Panc1 (cell line): ENCODE measurements around the gene MAP2K5.

Experiments
- SIN3A ChIP-seq: IDR thresholded peaks from 2 replicates; pipeline ENCODE4 v1.6.1; 2012; ENCODE audit warnings: low read depth, mild to moderate bottlenecking, low read length, moderate library complexity, borderline replicate concordance; ENCODE audit not compliant: insufficient read depth
- TCF7L2 ChIP-seq: IDR thresholded peaks from 2 replicates; pipeline ENCODE4 v1.6.1; 2011; ENCODE audit warnings: mild to moderate bottlenecking, low read depth, low read length, inconsistent platforms
- TF ChIP-seq, protein P1 (sequence below): fragments of 450-650 bp; IDR thresholded peaks from 2 replicates; pipeline ENCODE4 v1.5.1; 2017; ENCODE audit warnings: mild to moderate bottlenecking
- TF ChIP-seq, protein P2 (sequence below), 2 experiments: IDR thresholded peaks; 2 replicates each; pipeline ENCODE4 v1.6.1; 2011 to 2012; ENCODE audit warnings: low read depth in 2 of 2, control low read depth in 1 of 2, low read length in 1 of 2, mild to moderate bottlenecking in 1 of 2, moderate library complexity in 1 of 2; ENCODE audit not compliant: insufficient read depth in 1 of 2

DNA sequence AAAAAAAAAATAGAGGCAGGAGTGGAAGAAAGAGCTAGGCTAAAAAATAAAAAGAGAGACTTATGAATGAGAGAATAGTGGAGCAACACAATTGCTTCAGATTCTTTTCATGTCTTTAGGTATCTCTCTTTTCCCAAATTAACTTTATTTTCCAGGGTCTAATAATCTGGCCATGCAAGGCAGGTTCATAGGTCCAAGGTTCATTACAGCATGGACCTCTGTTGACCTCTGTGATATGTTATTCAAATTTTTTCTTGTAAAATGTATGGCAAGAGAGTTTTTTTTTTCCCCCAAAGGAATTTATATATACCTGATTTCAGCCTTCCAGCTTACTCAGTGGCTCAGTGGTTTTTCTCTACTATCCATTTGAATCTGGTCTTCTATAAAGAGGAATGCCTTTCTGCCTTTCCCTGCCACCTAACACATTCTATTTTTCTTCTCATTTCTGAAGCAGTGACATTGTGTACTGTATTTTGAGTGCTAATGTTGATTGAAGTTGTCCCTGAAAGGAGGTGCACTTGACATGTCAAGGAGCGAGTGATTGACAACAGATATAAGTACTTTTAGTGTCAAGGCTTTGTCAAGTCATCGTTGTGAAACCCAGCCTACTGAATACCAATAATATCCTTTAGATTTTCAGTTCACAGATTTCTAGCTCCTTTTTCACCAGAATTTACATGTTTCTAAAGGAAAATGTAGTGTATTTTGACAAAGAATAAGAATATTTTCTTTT, 118.5 kb downstream of the MAP2K5 start:
- TF ChIP-seq, protein P1, sequence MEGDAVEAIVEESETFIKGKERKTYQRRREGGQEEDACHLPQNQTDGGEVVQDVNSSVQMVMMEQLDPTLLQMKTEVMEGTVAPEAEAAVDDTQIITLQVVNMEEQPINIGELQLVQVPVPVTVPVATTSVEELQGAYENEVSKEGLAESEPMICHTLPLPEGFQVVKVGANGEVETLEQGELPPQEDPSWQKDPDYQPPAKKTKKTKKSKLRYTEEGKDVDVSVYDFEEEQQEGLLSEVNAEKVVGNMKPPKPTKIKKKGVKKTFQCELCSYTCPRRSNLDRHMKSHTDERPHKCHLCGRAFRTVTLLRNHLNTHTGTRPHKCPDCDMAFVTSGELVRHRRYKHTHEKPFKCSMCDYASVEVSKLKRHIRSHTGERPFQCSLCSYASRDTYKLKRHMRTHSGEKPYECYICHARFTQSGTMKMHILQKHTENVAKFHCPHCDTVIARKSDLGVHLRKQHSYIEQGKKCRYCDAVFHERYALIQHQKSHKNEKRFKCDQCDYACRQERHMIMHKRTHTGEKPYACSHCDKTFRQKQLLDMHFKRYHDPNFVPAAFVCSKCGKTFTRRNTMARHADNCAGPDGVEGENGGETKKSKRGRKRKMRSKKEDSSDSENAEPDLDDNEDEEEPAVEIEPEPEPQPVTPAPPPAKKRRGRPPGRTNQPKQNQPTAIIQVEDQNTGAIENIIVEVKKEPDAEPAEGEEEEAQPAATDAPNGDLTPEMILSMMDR, result no peak
- no peak for TF ChIP-seq SIN3A
- TF ChIP-seq, protein P2, sequence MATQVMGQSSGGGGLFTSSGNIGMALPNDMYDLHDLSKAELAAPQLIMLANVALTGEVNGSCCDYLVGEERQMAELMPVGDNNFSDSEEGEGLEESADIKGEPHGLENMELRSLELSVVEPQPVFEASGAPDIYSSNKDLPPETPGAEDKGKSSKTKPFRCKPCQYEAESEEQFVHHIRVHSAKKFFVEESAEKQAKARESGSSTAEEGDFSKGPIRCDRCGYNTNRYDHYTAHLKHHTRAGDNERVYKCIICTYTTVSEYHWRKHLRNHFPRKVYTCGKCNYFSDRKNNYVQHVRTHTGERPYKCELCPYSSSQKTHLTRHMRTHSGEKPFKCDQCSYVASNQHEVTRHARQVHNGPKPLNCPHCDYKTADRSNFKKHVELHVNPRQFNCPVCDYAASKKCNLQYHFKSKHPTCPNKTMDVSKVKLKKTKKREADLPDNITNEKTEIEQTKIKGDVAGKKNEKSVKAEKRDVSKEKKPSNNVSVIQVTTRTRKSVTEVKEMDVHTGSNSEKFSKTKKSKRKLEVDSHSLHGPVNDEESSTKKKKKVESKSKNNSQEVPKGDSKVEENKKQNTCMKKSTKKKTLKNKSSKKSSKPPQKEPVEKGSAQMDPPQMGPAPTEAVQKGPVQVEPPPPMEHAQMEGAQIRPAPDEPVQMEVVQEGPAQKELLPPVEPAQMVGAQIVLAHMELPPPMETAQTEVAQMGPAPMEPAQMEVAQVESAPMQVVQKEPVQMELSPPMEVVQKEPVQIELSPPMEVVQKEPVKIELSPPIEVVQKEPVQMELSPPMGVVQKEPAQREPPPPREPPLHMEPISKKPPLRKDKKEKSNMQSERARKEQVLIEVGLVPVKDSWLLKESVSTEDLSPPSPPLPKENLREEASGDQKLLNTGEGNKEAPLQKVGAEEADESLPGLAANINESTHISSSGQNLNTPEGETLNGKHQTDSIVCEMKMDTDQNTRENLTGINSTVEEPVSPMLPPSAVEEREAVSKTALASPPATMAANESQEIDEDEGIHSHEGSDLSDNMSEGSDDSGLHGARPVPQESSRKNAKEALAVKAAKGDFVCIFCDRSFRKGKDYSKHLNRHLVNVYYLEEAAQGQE (IDR thresholded peaks at IDR 0.05; ENCODE audit: insufficient read depth in 1 of 2, low read depth in 2 of 2, low read length in 1 of 2), result no peak
- no peak for TF ChIP-seq TCF7L2
